Chondrocyte (in vitro differentiated cells): ENCODE results near the gene PIK3C2A. TPM values are rescaled to one million over a fixed set of nuclear protein-coding genes. Genes with fewer than 3 reads are reported as not detected.

Experiments
- DNase-seq: peaks from one replicate; pipeline ENCODE4 v3.0.0; 2021; ENCODE audit warnings: mixed read lengths, low spot score
- H3K27ac Mint-ChIP-seq: one replicate; pipeline ENCODE4 v1.8.0; 2021; ENCODE audit warnings: mild to moderate bottlenecking, moderate library complexity, mixed read lengths; ENCODE audit not compliant: unreplicated experiment
- H3K27me3 Mint-ChIP-seq: 2 replicates; pipeline ENCODE4 v1.8.0; 2021; ENCODE audit warnings: low read depth, mixed read lengths
- H3K36me3 Mint-ChIP-seq: 2 replicates; pipeline ENCODE4 v1.8.0; 2021; ENCODE audit warnings: low read depth, mixed read lengths
- H3K4me1 Mint-ChIP-seq: 2 replicates; pipeline ENCODE4 v1.8.0; 2021; ENCODE audit warnings: low read depth, mild to moderate bottlenecking, mixed read lengths
- H3K4me3 Mint-ChIP-seq: one replicate; pipeline ENCODE4 v1.8.0; 2021; ENCODE audit warnings: mild to moderate bottlenecking, moderate library complexity, mixed read lengths; ENCODE audit not compliant: unreplicated experiment
- H3K9me3 Mint-ChIP-seq: 2 replicates; pipeline ENCODE4 v1.8.0; 2021; ENCODE audit warnings: low read depth, mixed read lengths
- CTCF ChIP-seq: fragments of 200-600 bp; sonication (generic); IDR thresholded peaks from 2 replicates; pipeline ENCODE4 v1.5.0; 2021; ENCODE audit warnings: antibody characterized with exemption, mild to moderate bottlenecking, moderate library complexity
- total RNA-seq: library from RNA; stranded (reverse); gene quantifications from 3 replicates; pipeline ENCODE4 v1.2.1, GENCODE V29; 2021

PIK3C2A gene
- total RNA-seq, 1 donor from 2014 or later, result 59.4 TPM

- DNase-seq, result no peak
- no peak overlapping the region for H3K4me3 Mint-ChIP-seq
- H3K27me3 Mint-ChIP-seq, result no peaks in the 10 kb centered on the region
- H3K4me1 Mint-ChIP-seq, result peaks cover 32% of the 10 kb centered on the region
- TF ChIP-seq CTCF, result no peak
- no peaks in the 10 kb centered on the region for H3K9me3 Mint-ChIP-seq
- H3K27ac Mint-ChIP-seq, result no peak overlapping the region
- peaks cover 4% of the 10 kb centered on the region for H3K36me3 Mint-ChIP-seq
These were observed 43.2 kb downstream of the PIK3C2A start for GRCh38 chr11:17164361-17165246.

DNA sequence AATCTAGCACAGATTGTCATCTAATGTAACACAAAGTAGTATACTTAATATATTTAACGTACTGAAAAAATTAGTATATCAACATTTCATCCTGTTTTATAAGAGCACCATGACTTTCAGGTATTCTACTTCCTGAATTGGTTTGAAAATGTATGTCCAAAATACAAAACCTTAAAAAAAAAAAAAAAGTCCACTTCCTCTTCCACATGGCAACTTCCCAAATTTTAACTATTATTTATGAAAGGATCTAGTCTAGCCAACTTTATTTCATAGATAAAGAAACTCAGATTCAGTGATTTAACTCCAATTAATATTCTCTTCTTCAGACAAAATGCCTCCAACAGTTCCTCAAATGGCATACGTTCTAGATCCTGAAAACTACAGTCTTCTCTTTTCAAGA, 44.0 kb downstream of the PIK3C2A start:
- no peaks in the 10 kb centered on the region for H3K9me3 Mint-ChIP-seq
- H3K27ac Mint-ChIP-seq, result no peak overlapping the region
- no peaks in the 10 kb centered on the region for H3K27me3 Mint-ChIP-seq
- H3K4me1 Mint-ChIP-seq, result peaks cover 41% of the 10 kb centered on the region
- H3K36me3 Mint-ChIP-seq, result peaks cover 3% of the 10 kb centered on the region
- TF ChIP-seq CTCF, result no peak
- H3K4me3 Mint-ChIP-seq, result no peak overlapping the region
- DNase-seq, result no peak

GRCh38 chr11:17163291-17163690, 44.5 kb downstream of the PIK3C2A start:
- Mint-ChIP-seq H3K4me1 (peaks cover 41% of the 10 kb centered on the region), H3K27ac (no peak overlapping the region), H3K4me3 (no peak overlapping the region), H3K9me3 (no peaks in the 10 kb centered on the region), H3K36me3 (peaks cover 2% of the 10 kb centered on the region), H3K27me3 (no peaks in the 10 kb centered on the region)
- DNase-seq, result no peak
- TF ChIP-seq CTCF, result no peak

DNA sequence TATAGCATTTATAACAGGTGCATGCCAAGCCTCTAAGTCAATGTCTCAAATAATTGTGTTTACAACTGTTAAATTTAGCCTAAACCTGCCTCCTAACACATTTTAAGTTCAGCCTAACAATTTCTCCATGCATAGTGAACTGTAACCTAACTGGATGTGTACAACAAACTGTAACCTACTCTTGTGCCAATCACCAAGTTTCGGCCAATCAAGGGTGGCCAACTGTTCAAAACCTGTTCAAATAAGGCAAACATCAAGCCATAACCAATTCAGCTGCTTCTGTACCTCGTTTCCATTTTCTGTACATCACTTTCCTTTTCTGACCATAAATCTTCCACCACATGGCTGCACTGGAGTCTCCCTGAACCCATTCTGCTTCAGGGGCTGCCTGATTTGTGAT, 45.4 kb downstream of the PIK3C2A start:
- no peak for DNase-seq
- Mint-ChIP-seq H3K9me3 (no peaks in the 10 kb centered on the region), H3K4me3 (no peak overlapping the region), H3K27me3 (no peaks in the 10 kb centered on the region), H3K4me1 (peaks cover 41% of the 10 kb centered on the region), H3K36me3 (no peaks in the 10 kb centered on the region), H3K27ac (peak overlapping the region; percentile 25)
- TF ChIP-seq CTCF, result no peak

- peaks cover 41% of the 10 kb centered on the region for H3K4me1 Mint-ChIP-seq
- H3K4me3 Mint-ChIP-seq, result no peak overlapping the region
- no peak for DNase-seq
- TF ChIP-seq CTCF, result no peak
- no peaks in the 10 kb centered on the region for H3K27me3 Mint-ChIP-seq
- H3K9me3 Mint-ChIP-seq, result no peaks in the 10 kb centered on the region
- no peaks in the 10 kb centered on the region for H3K36me3 Mint-ChIP-seq
- H3K27ac Mint-ChIP-seq, result peak overlapping the region; percentile 45
These were observed 46.3 kb downstream of the PIK3C2A start for GRCh38 chr11:17161515-17161914.
